HG02943 (cell line): ENCODE measurements around the gene SPATA13.
A peak's percentile ranks its signal among the peaks of the same experiment; 100 is the strongest.

Experiments
- ATAC-seq: cut with Tn5 transposase; IDR thresholded peaks from one replicate; pipeline ENCODE4 v1.9.1; 2021; ENCODE audit warnings: mild to moderate bottlenecking, low read depth, moderate library complexity; ENCODE audit not compliant: unreplicated experiment

The SPATA13 gene

DNA sequence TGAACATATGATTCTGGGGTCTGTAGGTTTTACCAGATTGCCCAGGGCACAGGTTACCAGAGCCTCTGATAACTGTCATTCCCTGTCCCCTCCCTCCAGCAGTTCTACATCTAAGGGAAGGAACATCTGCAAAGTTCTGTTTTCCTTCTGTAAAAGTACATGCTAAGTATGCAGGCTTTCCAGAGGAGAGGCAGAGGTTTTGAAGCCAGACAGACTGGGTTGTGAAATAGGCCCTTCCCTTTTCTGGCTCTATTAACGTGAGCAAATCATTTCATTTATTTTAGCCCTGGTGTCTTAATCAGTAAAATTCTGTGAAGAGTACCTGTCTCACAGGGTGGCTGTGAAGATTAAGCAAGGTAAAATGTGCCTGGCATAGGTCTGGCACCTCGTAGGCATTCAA is 82.8 kb downstream of the SPATA13 start:
- ATAC-seq, result no peak

DNA sequence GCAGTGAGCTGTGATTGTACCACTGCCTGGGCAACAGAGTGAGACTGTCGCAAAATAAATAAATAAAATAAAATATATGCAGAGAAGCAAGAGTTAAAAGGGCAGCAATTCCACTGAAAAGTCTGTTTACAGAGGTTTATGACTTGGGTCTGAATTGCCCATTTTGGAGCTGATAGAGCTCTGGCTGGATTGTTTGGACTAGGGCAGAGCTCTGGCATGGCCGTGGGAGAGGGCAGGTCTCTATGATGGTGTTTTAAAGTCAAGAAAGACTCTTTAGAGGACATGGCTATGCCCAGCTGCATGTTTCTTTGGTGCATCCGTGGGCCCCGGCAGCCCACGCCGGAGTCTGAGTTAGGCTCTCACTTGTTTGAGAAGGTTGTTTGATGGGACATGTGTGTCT is 84.3 kb downstream of the SPATA13 start:
- ATAC-seq, result no peak

DNA sequence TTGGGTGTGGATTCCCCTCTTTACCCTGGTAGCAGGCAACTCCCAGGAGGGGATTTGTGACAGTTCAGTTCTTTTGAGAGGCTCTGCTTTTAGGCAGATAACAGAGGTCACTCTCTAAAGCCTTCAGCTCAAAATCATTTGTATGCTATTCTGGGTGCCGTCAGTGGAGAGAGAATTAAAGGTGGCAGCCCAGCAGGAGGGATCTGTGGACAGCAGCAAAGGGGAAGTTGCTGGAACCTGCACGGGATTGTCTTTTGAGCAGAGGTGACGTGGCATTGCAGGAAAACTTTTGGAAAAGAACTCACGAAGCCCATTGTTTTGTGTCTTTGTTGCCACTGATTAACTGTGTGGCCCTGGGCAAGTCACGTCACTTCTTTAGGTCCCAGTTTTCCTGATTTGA is 86.5 kb downstream of the SPATA13 start:
- ATAC-seq, result no peak

DNA sequence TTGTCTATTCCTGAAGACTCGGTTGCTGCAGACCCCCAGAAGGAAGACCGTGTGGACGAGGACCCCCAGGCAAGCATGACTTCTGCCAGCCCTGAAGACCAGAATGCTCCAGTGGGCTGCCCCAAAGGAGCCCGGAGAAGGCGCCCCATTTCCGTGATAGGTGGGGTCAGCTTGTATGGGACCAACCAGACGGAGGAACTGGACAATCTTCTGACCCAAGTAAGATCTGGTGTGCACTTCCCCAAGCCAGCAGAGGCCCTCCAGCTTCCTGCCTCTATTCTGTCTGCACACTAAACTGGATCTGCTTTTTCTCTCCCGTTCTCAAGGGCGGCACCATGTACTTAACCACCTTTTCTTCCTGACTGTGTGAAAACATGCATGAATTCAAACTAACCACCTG is 89.1 kb downstream of the SPATA13 start:
- no peak for ATAC-seq

DNA sequence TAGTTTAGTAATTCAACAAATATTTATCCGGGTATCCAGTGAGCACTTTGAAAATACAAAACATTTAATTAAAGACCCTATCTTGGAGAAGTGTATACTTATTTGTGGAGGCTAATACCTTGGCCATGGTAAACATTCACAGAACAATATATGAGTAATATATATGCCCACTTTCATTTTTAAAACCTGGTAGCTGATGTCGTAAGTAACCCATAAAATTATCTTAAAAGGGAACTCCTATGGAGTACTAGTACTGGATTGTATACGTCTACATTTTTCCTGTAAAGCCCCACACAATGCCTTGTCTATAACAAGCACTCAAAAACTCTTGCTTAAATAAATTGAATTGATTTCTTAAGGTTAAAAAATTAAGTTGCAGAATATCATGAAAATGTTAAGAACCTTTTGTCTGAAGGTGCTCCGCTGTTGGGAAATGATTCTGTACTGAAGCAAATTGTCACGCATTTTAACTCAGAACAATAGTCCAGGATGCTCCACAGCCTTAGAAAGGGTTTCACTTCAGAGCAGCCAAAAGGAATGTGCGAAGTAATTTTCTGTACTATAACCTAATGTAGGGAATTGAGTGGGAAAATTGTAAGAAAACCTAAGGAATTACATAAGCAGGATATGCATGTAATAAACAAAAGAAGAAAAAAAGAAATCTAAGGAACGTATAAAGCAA is 90.0 kb downstream of the SPATA13 start:
- no peak for ATAC-seq

DNA sequence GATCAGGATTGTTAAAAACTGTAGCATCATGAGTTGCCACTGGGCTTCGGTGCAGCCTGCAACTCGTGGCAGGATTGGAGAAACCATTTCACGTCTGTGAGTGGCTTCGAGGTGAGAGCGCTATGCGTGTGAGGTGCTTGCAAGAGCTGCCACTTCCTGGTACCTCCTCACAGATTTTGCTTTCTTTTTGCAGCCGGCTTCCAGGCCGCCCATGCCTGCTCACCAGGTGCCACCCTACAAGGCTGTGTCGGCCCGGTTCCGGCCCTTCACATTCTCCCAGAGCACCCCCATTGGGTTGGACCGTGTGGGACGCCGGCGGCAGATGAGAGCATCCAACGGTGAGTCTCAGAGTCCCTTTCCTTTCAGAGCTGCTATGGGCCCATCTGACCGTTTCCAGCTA is 91.0 kb downstream of the SPATA13 start:
- no peak for ATAC-seq

DNA sequence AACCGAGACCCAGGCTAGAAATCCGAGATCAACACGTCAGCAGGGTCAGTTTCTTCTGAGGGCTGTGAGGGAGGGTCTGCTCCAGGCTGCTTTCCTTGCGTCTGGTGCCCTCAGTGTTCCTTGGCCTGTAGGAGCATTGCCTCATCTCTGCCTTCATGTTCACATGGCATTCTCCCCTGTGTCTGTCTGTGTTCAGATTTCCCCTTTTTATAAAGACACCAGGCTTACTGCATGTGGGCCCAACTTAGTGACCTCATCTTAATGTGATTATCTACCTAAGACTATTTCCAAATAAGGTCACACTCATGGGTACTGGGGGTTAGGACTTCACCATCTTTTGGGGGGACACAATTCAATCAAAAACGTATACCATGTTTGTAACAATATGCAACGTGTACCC is 91.6 kb downstream of the SPATA13 start:
- ATAC-seq, result no peak

DNA sequence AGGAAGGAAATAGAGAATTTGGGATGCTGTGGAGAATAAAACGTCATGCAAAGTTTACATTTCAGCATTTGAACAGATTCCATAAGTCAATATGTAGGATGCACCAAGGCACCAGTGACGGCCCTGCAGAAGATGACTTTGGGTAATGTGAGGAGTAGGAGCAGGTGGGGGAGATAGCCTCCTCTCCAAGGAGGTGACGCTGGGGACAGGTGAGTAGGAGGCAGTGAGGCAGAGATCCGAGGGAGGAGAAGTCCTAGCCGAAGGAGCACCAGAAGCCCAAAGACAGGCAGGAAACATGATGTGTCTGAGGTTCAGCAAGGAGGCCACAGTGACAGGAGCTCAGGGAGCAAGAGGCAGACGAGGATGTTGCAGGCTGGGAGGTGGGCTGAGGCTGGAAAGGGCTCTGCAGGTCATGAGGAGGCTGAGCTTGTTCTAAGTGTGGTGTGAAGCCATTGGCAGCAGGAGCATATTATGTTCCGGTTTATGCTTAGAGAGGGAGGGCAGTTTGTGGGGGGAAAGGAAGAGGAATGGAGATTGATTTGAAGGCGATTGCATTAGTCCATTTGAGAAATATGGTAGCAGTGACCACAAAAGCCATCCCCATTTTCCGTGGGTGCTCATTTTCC is 93.1 kb downstream of the SPATA13 start:
- no peak for ATAC-seq

DNA sequence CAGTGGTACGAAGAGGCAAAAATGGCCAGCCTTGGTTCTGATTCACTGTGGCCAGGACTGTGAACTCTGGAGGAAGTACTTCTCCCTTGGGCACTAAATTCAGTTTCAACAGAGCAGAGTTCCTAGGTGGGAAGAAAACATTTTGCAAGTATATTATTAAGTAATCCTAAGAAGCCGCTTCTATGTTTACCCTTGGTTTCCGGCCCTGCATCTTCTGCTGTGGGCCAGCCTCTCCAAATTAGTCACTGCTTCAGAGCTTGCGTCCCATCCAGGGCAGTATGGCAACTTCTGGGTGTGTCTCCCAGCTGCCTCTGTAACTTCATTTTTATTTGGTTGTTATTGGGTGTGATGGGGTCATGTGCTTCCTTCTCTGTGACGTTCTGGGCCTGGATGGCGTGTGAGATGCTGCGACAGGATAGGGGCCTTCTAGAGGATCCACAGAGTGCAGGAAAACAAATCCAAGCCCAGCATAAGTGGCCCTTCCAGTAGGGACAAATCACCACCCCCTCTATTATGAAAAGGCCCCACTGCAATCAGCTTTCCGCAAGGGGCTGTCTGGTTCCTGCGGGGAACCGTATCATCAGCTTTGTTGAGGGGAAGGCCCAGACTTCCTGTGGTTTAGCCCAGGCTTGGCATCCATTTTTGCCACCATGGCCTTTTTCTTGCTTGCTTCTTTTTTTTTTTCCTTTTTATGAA is 93.8 kb downstream of the SPATA13 start:
- no peak for ATAC-seq

DNA sequence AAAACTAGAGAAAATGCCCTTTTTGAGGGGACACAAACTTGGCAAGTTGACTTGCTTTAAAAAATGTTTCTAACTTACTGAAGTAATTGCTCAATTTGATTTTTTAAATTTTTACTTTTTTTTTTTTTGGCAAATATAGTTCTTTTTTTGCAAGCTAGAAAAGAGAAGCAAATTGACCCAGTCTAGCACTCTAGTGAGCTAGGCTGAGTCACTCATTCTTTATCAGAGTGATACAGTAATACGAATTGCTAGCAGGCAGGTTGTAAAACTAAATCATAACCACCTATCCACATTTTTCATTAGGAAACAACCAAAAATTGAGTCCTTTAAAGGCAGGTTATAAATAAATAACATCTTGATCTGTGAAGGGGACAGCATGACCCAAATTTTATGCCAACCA is 97.0 kb downstream of the SPATA13 start:
- ATAC-seq, result no peak

DNA sequence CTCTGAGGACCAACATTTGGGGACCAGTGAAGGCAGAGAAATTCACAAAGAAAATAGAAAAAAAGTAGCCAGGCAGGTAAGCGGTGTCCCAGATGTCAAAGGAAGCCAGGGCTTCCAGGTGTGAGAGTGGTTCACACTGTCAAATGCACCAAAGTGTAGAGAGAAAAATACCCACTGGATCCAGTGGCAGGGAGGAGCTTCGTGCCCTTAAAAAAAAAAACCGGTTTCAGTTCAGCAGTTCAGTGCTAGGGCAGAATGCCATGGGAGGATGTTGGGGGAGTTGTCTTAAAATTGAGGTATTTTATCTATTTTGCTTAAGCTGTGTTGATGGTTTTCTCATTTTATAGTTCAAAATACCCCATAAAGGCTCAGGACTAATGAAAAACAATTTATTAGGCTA is 101.0 kb downstream of the SPATA13 start:
- ATAC-seq, result no peak

DNA sequence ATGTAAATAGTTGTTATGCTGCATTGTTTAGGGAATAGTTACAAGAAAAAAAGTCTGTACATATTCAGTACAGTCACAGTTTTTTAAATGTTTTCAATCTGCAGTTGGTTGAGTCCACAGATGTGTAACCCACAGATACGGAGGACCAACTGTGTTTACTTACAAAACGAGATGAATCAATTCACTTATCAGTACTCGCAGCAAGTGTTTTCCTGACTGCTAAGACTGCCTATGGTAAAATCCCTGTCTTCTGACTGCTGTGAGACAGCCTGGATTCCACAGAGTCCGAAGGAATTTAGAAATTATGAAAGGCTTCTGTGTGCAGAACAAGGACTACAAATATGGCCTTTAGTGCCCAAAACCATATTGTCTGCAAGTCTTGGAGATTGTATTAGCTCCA is 103.1 kb downstream of the SPATA13 start:
- ATAC-seq, result no peak

DNA sequence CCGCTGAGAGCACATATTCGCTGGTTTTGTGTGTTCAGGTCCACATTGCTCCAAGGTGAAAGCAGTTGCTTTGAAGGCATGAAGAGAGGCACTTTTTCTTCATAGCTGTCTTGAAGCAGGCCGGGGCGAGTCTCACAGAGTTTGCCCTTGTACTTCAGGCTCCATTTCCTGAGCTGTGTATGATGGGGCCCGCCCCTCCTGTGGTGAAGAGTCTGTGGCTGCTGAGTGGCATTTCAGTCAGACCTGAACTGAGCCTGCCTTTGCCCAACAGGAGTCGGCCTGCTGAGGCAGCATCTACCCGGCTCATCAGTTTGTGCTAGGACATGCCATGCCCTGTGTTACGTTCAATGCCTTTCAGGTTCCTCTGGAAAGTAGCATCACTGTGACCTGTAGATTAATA is 104.5 kb downstream of the SPATA13 start:
- ATAC-seq, result no peak

DNA sequence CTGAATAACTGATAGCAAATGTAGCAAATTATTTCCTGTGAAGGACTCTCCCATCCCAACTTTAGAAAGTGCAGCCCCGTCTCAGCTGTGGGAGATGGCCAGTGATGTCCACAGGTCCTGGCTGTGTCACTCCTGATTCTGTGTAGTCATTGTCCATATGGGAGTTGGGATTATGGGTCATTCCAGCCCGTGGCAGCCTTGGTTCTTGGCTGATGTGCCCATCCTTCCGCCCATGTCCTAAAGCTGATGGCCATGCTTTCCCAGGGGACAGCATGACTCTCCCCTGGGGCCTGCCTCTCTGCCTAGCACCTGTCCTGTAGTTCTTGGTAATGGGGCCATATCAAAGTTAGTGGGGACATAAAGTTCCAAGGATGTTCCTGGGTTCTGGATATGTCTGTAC is 104.9 kb downstream of the SPATA13 start:
- ATAC-seq, result no peak

DNA sequence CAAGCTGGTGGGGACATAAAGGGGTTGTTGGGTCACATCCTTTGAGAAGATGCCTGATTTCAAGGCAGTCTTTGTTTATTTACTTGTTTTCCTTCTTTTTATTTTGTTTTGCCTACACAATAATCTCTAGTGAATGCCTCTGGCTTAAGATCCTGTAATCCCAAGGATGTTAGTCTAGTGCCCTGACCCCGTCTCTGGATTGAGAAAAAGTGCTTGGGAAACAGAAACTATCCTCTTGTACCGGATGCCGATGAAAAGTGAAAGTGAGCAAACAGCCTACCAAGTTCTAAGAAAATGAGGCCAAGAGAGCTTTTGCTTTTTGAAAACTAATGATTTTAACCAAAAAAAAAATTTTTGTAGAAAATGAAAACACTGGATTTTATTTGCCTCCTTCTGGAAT is 106.8 kb downstream of the SPATA13 start:
- no peak for ATAC-seq

DNA sequence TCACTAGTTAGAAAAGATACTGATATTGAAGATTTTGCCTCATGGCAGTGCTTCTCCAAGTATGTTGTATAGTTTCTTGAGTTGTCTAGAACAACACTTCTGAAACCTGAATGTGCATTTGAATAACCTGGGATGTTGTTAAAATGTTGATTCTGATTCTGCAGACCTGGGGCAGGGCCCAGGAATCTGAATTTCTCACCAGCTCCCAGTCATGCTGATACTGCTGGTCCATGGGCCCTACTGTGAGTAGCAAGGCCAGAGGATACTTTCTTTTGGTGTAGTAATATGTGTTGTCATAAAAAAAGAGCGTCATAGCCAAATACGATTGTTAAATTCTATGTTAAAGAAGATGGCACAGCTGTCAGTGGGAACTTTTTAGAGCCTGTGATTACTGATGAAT is 107.3 kb downstream of the SPATA13 start:
- no peak for ATAC-seq

DNA sequence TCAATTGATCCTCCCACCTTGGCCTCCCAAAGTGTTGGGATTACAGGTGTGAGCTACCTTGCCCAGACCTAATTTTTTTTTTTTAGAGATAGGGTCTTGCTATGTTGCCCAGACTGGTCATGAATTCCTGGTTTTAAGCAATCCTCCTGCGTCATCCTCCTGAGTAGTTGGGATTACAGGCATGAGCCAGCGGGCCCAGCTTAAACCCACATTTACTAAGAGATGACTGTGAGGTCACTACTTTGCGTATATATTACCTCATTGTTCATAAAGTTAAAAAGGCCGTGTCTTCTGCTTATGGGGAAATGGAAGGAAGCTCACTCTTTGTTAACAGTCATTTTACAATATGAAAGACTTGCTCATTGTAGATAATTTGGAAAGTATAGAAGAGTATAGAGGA is 109.3 kb downstream of the SPATA13 start:
- ATAC-seq, result no peak

DNA sequence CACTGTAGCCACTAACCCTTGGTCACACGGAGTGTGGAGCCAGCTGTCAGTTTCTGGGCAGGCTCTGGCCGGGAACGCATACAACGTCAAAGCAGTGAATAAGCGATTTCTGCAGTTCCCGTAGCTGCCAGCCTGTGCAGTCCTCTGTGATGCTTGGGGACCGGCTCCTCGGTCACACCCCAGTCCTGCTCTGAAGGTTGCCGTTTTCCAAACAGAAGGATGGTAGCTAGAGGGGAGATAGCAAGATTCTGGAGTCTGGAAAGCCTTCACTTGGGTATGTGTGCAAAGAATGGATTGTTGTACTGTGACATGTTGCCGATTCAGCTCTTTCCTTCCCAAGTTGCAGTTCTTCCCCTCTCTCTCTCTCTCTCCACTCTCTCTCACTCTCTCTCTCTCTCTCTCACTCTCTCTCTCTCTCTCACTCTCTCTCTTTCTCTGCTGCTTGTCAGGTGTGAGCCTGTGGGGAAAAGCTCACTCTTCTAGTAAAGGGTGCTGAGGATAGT is 110.2 kb downstream of the SPATA13 start:
- ATAC-seq, result peak; percentile 46

DNA sequence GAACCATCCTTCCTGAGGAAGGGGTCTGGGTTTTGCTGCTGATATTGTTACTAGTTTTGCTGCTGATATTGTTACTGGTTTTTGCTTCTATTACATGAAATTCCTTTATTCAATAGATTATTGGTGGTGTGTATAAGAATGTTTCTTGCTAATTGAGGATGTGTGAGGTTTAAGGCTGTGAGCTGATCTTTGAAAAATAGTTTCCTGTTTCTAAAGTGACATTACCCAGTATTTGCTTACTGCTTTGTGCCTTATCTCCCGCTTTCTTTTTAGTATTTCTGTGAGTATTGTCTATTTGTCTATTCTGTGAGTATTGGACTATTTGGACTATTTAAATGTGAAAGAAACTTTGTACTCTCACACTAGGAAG is 110.7 kb downstream of the SPATA13 start:
- no peak for ATAC-seq

DNA sequence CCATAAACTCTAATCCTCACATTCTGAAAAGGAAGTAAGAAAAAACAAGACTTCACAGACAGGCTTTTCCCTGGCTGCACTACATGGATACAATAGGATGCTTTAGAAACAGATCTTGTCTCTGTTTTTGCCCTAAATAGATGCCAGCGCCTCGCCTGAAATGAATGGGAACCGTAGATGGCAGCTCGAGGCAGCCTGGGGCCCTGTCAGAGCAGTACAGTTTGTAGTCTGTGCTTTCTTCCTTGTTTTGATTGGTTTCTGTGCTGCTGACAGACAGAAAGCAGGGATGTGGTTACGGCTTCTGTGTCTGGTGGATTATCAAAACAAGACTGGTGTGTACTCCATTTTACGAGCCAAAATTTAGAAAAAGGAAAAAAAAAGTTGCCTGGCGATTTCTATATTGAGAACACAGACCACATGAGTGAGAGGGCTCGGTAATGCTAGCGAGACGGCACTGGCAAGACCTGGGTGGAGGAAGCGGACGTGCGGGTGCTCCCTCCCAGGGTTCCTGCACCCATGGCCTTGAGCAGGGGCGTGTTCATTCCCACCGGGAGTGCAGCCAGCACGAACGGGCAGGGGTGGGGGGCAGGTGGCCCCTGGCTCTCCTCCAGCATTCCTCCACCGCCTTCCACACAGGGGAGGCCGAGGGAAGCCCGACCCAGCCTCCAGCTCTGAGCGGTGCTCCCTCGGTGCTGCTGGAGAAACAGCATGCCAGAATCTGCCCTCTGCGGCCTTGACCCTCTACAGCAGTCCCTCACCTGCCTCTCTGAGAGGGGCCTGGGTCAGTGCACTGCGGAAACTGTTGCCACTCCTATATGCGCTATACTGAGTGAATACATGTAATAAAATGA is 111.3 kb downstream of the SPATA13 start:
- peak; percentile 52 for ATAC-seq
